RWPE2 (cell line): ENCODE results near the gene SSH3.

Experiments used
- ATAC-seq: fragments of 200-7000 bp; cut with Tn5 transposase; 3 replicates; pipeline ENCODE4 v1.9.1; 2021; ENCODE audit warnings: low read depth
- DNase-seq: peaks from one replicate; pipeline ENCODE4 v3.0.0-alpha.2; 2020; ENCODE audit warnings: low spot score
- H3K27ac ChIP-seq: fragments of 450-650 bp; 2 replicates; pipeline ENCODE4 v1.5.1; 2017; ENCODE audit warnings: mild to moderate bottlenecking; ENCODE audit not compliant: poor library complexity, severe bottlenecking
- H3K27me3 ChIP-seq: fragments of 250-450 bp; sonication (Bioruptor Pico); 2 replicates; pipeline ENCODE4 v1.5.1; 2021; ENCODE audit warnings: mild to moderate bottlenecking, moderate library complexity; ENCODE audit not compliant: insufficient read depth, poor library complexity, severe bottlenecking
- H3K36me3 ChIP-seq: fragments of 250-450 bp; sonication (Bioruptor Pico); 2 replicates; pipeline ENCODE4 v1.5.1; 2020; ENCODE audit warnings: low read depth, mild to moderate bottlenecking, moderate library complexity
- H3K4me1 ChIP-seq: fragments of 250-450 bp; sonication (Bioruptor Pico); 2 replicates; pipeline ENCODE4 v1.5.1; 2021; ENCODE audit warnings: mild to moderate bottlenecking, moderate library complexity; ENCODE audit not compliant: insufficient read depth, poor library complexity, severe bottlenecking
- H3K4me3 ChIP-seq: fragments of 250-450 bp; sonication (Bioruptor Pico); 2 replicates; pipeline ENCODE4 v1.5.1; 2021; ENCODE audit warnings: mild to moderate bottlenecking, moderate library complexity; ENCODE audit not compliant: severe bottlenecking
- H3K9me3 ChIP-seq: fragments of 250-450 bp; sonication (Bioruptor Pico); 2 replicates; pipeline ENCODE4 v1.5.1; 2021; ENCODE audit warnings: mild to moderate bottlenecking, moderate library complexity; ENCODE audit not compliant: severe bottlenecking
- TF ChIP-seq, protein P1 (sequence below): fragments of 450-650 bp; IDR thresholded peaks from one replicate; pipeline ENCODE4 v1.5.1; 2017; ENCODE audit warnings: mild to moderate bottlenecking, moderate library complexity; ENCODE audit not compliant: poor library complexity, severe bottlenecking

SSH3 gene

DNA sequence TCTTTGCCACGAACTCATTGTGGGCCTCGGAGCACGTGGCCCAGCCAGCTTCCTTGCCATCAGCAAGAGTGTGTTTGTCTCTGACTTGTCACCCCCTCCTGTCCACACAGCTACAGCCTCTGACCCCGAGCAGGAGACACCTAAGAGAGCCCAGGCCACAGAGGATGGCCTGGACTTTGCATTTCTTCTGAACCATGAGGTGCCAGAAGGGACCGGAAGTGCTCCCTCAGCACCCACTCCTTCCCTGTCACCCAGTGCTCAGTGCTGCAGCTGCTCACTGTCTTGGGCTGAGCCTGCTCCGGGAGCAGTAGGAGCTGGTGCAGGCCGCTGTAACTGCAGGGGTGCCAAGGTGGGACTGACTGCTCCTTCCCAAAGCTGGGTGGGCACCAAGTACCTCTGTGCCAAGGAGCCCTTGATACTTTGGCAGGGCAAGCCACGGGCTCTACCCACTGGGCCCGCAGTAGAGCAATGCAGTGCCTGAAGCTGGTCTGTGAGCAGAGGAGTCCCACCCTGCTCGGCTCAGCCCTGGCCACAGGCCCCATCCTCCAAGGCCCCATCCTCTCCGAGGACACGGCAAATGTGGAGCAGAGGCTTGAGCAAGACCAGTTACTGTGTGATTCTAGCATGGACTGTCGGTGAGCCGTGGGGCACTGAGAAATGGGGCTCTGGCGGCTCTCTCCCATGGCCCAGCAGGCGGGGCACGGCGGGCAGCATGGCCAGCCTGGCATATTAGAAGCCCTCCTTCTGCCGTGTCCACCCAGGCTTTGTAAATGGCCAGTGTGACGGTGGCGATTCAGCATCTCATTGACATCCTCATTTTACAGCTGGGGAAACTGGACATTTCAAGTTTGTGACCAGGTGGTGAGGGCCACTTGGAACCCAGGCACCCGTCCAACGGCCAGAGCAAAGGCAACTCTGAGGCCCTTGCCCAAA lies 30.7 kb upstream of the SSH3 start:
- DNase-seq (peak; percentile 58), ATAC-seq (no peak)
- H3K9me3 ChIP-seq, result no peaks in the 10 kb centered on the region
- peaks cover 36% of the 10 kb centered on the region for H3K4me1 ChIP-seq
- H3K27ac ChIP-seq, result peak overlapping the region; percentile 83
- TF ChIP-seq, protein P1, sequence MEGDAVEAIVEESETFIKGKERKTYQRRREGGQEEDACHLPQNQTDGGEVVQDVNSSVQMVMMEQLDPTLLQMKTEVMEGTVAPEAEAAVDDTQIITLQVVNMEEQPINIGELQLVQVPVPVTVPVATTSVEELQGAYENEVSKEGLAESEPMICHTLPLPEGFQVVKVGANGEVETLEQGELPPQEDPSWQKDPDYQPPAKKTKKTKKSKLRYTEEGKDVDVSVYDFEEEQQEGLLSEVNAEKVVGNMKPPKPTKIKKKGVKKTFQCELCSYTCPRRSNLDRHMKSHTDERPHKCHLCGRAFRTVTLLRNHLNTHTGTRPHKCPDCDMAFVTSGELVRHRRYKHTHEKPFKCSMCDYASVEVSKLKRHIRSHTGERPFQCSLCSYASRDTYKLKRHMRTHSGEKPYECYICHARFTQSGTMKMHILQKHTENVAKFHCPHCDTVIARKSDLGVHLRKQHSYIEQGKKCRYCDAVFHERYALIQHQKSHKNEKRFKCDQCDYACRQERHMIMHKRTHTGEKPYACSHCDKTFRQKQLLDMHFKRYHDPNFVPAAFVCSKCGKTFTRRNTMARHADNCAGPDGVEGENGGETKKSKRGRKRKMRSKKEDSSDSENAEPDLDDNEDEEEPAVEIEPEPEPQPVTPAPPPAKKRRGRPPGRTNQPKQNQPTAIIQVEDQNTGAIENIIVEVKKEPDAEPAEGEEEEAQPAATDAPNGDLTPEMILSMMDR, result no peak
- peaks cover 32% of the 10 kb centered on the region for H3K36me3 ChIP-seq
- no peak overlapping the region for H3K4me3 ChIP-seq
- H3K27me3 ChIP-seq, result no peaks in the 10 kb centered on the region

DNA sequence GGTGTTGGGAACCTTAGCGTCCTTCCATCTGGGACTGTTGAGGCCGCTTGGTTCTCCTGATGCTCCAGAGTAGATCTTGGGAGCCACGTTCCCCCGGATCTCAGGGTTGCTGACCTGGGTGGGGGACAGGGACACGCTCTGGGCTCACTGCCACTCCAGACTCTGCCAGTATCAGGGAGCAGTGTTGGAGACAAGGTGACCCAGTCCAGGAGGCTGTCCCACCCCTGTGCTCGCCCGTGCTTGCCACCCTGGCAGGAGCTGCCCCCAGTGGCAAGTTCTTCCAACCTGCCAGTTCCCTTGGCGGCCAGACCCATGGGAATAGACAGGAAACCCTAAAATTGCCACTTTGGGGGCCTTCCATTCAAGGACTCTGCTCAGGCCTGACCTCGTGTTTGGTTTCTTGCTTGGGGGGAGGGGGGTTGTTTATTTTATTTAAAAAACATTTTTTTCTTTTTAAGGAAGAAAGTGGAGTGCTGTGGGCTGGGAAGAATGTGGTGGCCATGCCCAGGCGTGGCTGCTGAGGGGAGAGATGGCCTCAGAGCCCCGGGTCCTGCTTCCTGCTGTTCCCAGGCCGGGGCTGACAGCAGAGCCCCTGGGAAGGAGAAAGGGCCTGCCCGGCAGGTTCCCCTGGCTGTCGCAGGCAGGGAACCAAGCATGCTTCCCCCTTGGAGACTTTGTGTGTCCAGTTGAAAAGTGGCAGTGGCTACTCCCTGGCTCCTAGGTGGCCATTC lies 29.9 kb upstream of the SSH3 start:
- Histone ChIP-seq H3K9me3 (no peaks in the 10 kb centered on the region), H3K27ac (no peak overlapping the region), H3K4me3 (no peak overlapping the region), H3K27me3 (no peaks in the 10 kb centered on the region), H3K36me3 (peaks cover 25% of the 10 kb centered on the region), H3K4me1 (peaks cover 32% of the 10 kb centered on the region)
- TF ChIP-seq, protein P1, result no peak
- no peak for ATAC-seq
- DNase-seq, result no peak

- ATAC-seq (no peak), DNase-seq (no peak)
- Histone ChIP-seq H3K9me3 (no peaks in the 10 kb centered on the region), H3K27ac (no peak overlapping the region), H3K4me3 (no peak overlapping the region), H3K36me3 (peaks cover 28% of the 10 kb centered on the region), H3K4me1 (peaks cover 17% of the 10 kb centered on the region), H3K27me3 (no peaks in the 10 kb centered on the region)
- TF ChIP-seq, protein P1, result no peak
Observed at GRCh38 chr11:67274768-67275605, 28.3 kb upstream of the SSH3 start.

DNA sequence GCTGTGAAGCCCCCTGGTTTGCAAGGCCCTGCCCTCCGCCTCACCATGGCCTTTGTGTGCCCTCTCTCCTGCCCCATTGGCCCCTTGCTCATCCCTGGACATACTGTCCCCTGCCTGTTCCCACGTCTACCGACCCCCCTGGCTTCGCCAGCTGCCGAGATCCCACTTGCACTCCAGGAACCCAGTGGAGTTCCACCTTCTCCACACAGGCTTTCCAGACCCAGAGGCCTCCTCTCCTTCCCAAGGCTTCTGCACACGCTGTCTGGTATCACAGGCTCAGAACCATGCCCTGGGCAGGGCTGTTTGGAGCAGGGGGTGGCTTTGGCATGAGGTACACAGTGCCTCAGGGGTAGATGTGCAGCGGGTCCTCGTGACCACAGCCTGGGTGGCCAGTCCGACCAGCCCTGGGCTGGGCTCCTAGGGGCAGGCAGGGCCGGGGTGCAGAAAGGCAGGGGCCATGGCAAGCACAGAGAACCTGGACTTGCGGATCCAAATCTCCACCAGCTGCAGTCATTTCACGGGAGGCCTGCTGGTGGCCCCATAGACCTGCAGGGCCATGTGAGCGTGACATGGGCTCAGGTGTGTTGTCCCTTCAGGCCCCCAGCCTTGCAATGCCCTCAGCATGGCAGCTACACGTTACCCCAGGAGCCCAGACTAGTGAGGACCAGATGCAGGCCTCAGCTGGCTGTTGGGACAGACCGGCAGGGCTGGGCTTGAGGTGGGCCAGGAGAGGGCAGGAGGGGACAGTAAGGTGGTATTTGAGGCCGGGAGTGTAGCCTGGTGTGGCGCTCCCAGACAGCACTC lies 27.5 kb upstream of the SSH3 start:
- H3K27me3 ChIP-seq, result no peaks in the 10 kb centered on the region
- no peaks in the 10 kb centered on the region for H3K9me3 ChIP-seq
- H3K27ac ChIP-seq, result no peak overlapping the region
- ATAC-seq (no peak), DNase-seq (peak; percentile 52)
- H3K4me3 ChIP-seq, result no peak overlapping the region
- TF ChIP-seq, protein P1, result no peak
- peaks cover 12% of the 10 kb centered on the region for H3K4me1 ChIP-seq
- peaks cover 35% of the 10 kb centered on the region for H3K36me3 ChIP-seq
